ENCODE data around the gene SLC17A8.

SLC17A8 gene

GRCh38 chr12:100445081-100445481, 88.2 kb downstream of the SLC17A8 start:
- Histone ChIP-seq H3K79me2 (ENCODE audit: control insufficient read depth, insufficient read depth, low read length, unreplicated experiment) (no peaks in the 10 kb centered on the region), H2AFZ (ENCODE audit: low read length, unreplicated experiment) (no peak overlapping the region), H3K27ac (ENCODE audit: low read depth, low read length) (no peak overlapping the region), H3K27me3 (ENCODE audit: insufficient read depth, low read length) (peaks cover 58% of the 10 kb centered on the region), H3K4me1 (ENCODE audit: control insufficient read depth, insufficient read depth, low read length, unreplicated experiment) (no peaks in the 10 kb centered on the region), H3K4me3 (ENCODE audit: low read depth, low read length) (no peak overlapping the region), H3K36me3 (ENCODE audit: insufficient read depth, low read length) (no peaks in the 10 kb centered on the region)

- H3K27ac ChIP-seq (ENCODE audit: low read depth, low read length): no peak overlapping the region
- peaks cover 60% of the 10 kb centered on the region for H3K27me3 ChIP-seq (ENCODE audit: insufficient read depth, low read length)
- H3K4me1 ChIP-seq (ENCODE audit: control insufficient read depth, insufficient read depth, low read length, unreplicated experiment): no peaks in the 10 kb centered on the region
- H3K36me3 ChIP-seq (ENCODE audit: insufficient read depth, low read length): no peaks in the 10 kb centered on the region
- H2AFZ ChIP-seq (ENCODE audit: low read length, unreplicated experiment): no peak overlapping the region
- no peak overlapping the region for H3K4me3 ChIP-seq (ENCODE audit: low read depth, low read length)
- H3K79me2 ChIP-seq (ENCODE audit: control insufficient read depth, insufficient read depth, low read length, unreplicated experiment): no peaks in the 10 kb centered on the region
Observed at GRCh38 chr12:100447381-100447780, 90.5 kb downstream of the SLC17A8 start.

GRCh38 chr12:100448656-100449055, 91.8 kb downstream of the SLC17A8 start:
- H3K27ac ChIP-seq (ENCODE audit: low read depth, low read length): no peak overlapping the region
- no peaks in the 10 kb centered on the region for H3K36me3 ChIP-seq (ENCODE audit: insufficient read depth, low read length)
- peaks cover 67% of the 10 kb centered on the region for H3K27me3 ChIP-seq (ENCODE audit: insufficient read depth, low read length)
- no peak overlapping the region for H2AFZ ChIP-seq (ENCODE audit: low read length, unreplicated experiment)
- H3K79me2 ChIP-seq (ENCODE audit: control insufficient read depth, insufficient read depth, low read length, unreplicated experiment): no peaks in the 10 kb centered on the region
- no peak overlapping the region for H3K4me3 ChIP-seq (ENCODE audit: low read depth, low read length)
- H3K4me1 ChIP-seq (ENCODE audit: control insufficient read depth, insufficient read depth, low read length, unreplicated experiment): no peaks in the 10 kb centered on the region

- Histone ChIP-seq H3K4me3 (ENCODE audit: low read depth, low read length) (no peak overlapping the region), H2AFZ (ENCODE audit: low read length, unreplicated experiment) (no peak overlapping the region), H3K36me3 (ENCODE audit: insufficient read depth, low read length) (no peaks in the 10 kb centered on the region), H3K79me2 (ENCODE audit: control insufficient read depth, insufficient read depth, low read length, unreplicated experiment) (no peaks in the 10 kb centered on the region), H3K4me1 (ENCODE audit: control insufficient read depth, insufficient read depth, low read length, unreplicated experiment) (no peaks in the 10 kb centered on the region), H3K27ac (ENCODE audit: low read depth, low read length) (no peak overlapping the region), H3K27me3 (ENCODE audit: insufficient read depth, low read length) (peaks cover 86% of the 10 kb centered on the region)
Observed at GRCh38 chr12:100450735-100451134, 93.9 kb downstream of the SLC17A8 start.

- H3K4me1 ChIP-seq (ENCODE audit: control insufficient read depth, insufficient read depth, low read length, unreplicated experiment): no peaks in the 10 kb centered on the region
- H3K4me3 ChIP-seq (ENCODE audit: low read depth, low read length): no peak overlapping the region
- peaks cover 83% of the 10 kb centered on the region for H3K27me3 ChIP-seq (ENCODE audit: insufficient read depth, low read length)
- no peaks in the 10 kb centered on the region for H3K36me3 ChIP-seq (ENCODE audit: insufficient read depth, low read length)
- H3K27ac ChIP-seq (ENCODE audit: low read depth, low read length): no peak overlapping the region
- H2AFZ ChIP-seq (ENCODE audit: low read length, unreplicated experiment): no peak overlapping the region
- H3K79me2 ChIP-seq (ENCODE audit: control insufficient read depth, insufficient read depth, low read length, unreplicated experiment): no peaks in the 10 kb centered on the region
Observed at GRCh38 chr12:100453951-100454350, 97.1 kb downstream of the SLC17A8 start.

- Histone ChIP-seq H2AFZ (ENCODE audit: low read length, unreplicated experiment) (no peak overlapping the region), H3K27me3 (ENCODE audit: insufficient read depth, low read length) (peaks cover 67% of the 10 kb centered on the region), H3K4me1 (ENCODE audit: control insufficient read depth, insufficient read depth, low read length, unreplicated experiment) (no peaks in the 10 kb centered on the region), H3K79me2 (ENCODE audit: control insufficient read depth, insufficient read depth, low read length, unreplicated experiment) (no peaks in the 10 kb centered on the region), H3K4me3 (ENCODE audit: low read depth, low read length) (no peak overlapping the region), H3K27ac (ENCODE audit: low read depth, low read length) (no peak overlapping the region), H3K36me3 (ENCODE audit: insufficient read depth, low read length) (no peaks in the 10 kb centered on the region)
Observed at GRCh38 chr12:100455896-100456295, 99.0 kb downstream of the SLC17A8 start.

GRCh38 chr12:100458191-100458590, 101.3 kb downstream of the SLC17A8 start:
- Histone ChIP-seq H3K27ac (ENCODE audit: low read depth, low read length) (no peak overlapping the region), H2AFZ (ENCODE audit: low read length, unreplicated experiment) (no peak overlapping the region)

GRCh38 chr12:100460702-100461101, 103.8 kb downstream of the SLC17A8 start:
- Histone ChIP-seq H3K27me3 (ENCODE audit: insufficient read depth, low read length) (peaks cover 27% of the 10 kb centered on the region), H3K79me2 (ENCODE audit: control insufficient read depth, insufficient read depth, low read length, unreplicated experiment) (no peaks in the 10 kb centered on the region), H3K4me1 (ENCODE audit: control insufficient read depth, insufficient read depth, low read length, unreplicated experiment) (no peaks in the 10 kb centered on the region), H3K4me3 (ENCODE audit: low read depth, low read length) (no peak overlapping the region), H2AFZ (ENCODE audit: low read length, unreplicated experiment) (no peak overlapping the region), H3K27ac (ENCODE audit: low read depth, low read length) (no peak overlapping the region), H3K36me3 (ENCODE audit: insufficient read depth, low read length) (no peaks in the 10 kb centered on the region)

More at GRCh38 chr12:100458191-100458590, 101.3 kb downstream of the SLC17A8 start:
- Histone ChIP-seq H3K36me3 (ENCODE audit: insufficient read depth, low read length) (no peaks in the 10 kb centered on the region), H3K27me3 (ENCODE audit: insufficient read depth, low read length) (peaks cover 50% of the 10 kb centered on the region), H3K4me1 (ENCODE audit: control insufficient read depth, insufficient read depth, low read length, unreplicated experiment) (no peaks in the 10 kb centered on the region), H3K4me3 (ENCODE audit: low read depth, low read length) (no peak overlapping the region), H3K79me2 (ENCODE audit: control insufficient read depth, insufficient read depth, low read length, unreplicated experiment) (no peaks in the 10 kb centered on the region)

- Histone ChIP-seq H2AFZ (ENCODE audit: low read length, unreplicated experiment) (no peak overlapping the region), H3K4me3 (ENCODE audit: low read depth, low read length) (no peak overlapping the region), H3K36me3 (ENCODE audit: insufficient read depth, low read length) (no peaks in the 10 kb centered on the region), H3K27ac (ENCODE audit: low read depth, low read length) (no peak overlapping the region), H3K79me2 (ENCODE audit: control insufficient read depth, insufficient read depth, low read length, unreplicated experiment) (no peaks in the 10 kb centered on the region), H3K4me1 (ENCODE audit: control insufficient read depth, insufficient read depth, low read length, unreplicated experiment) (no peaks in the 10 kb centered on the region), H3K27me3 (ENCODE audit: insufficient read depth, low read length) (peaks cover 20% of the 10 kb centered on the region)
Observed at GRCh38 chr12:100461330-100461973, 104.6 kb downstream of the SLC17A8 start.

- Histone ChIP-seq H3K4me1 (ENCODE audit: control insufficient read depth, insufficient read depth, low read length, unreplicated experiment) (no peaks in the 10 kb centered on the region), H3K27ac (ENCODE audit: low read depth, low read length) (no peak overlapping the region), H3K4me3 (ENCODE audit: low read depth, low read length) (no peak overlapping the region), H3K27me3 (ENCODE audit: insufficient read depth, low read length) (peaks cover 7% of the 10 kb centered on the region), H3K36me3 (ENCODE audit: insufficient read depth, low read length) (no peaks in the 10 kb centered on the region), H3K79me2 (ENCODE audit: control insufficient read depth, insufficient read depth, low read length, unreplicated experiment) (no peaks in the 10 kb centered on the region), H2AFZ (ENCODE audit: low read length, unreplicated experiment) (no peak overlapping the region)
Observed at GRCh38 chr12:100463661-100464060, 106.8 kb downstream of the SLC17A8 start.

- Histone ChIP-seq H3K4me1 (ENCODE audit: control insufficient read depth, insufficient read depth, low read length, unreplicated experiment) (no peaks in the 10 kb centered on the region), H3K27ac (ENCODE audit: low read depth, low read length) (no peak overlapping the region), H3K4me3 (ENCODE audit: low read depth, low read length) (no peak overlapping the region), H3K27me3 (ENCODE audit: insufficient read depth, low read length) (peaks cover 6% of the 10 kb centered on the region), H3K36me3 (ENCODE audit: insufficient read depth, low read length) (no peaks in the 10 kb centered on the region), H3K79me2 (ENCODE audit: control insufficient read depth, insufficient read depth, low read length, unreplicated experiment) (no peaks in the 10 kb centered on the region), H2AFZ (ENCODE audit: low read length, unreplicated experiment) (no peak overlapping the region)
Observed at GRCh38 chr12:100464529-100464928, 107.7 kb downstream of the SLC17A8 start.

All from ACC112 (cell line).